HG03439 (cell line): ENCODE data around the gene NHS.

Experiments used
- ATAC-seq: cut with Tn5 transposase; IDR thresholded peaks from one replicate; pipeline ENCODE4 v1.9.1; 2021; ENCODE audit warnings: mild to moderate bottlenecking, moderate library complexity; ENCODE audit not compliant: unreplicated experiment

NHS gene

GRCh38 chrX:17759990-17760389 is 385.0 kb downstream of the NHS start:
- no peak for ATAC-seq

- no peak for ATAC-seq
Measured at GRCh38 chrX:17767734-17768133, 392.7 kb downstream of the NHS start.

- no peak for ATAC-seq
Measured at GRCh38 chrX:17768997-17769396, 394.0 kb downstream of the NHS start.

- ATAC-seq, result no peak
Measured at GRCh38 chrX:17769701-17770269, 394.8 kb downstream of the NHS start.

- no peak for ATAC-seq
Measured at GRCh38 chrX:17773221-17773876, 398.3 kb downstream of the NHS start.

- ATAC-seq, result no peak
Measured at GRCh38 chrX:17774053-17774452, 399.1 kb downstream of the NHS start.

GRCh38 chrX:17778997-17779396 is 404.0 kb downstream of the NHS start:
- ATAC-seq, result no peak

GRCh38 chrX:17779434-17779833 is 404.4 kb downstream of the NHS start:
- ATAC-seq, result no peak
